Glutamatergic neuron (in vitro differentiated cells): ENCODE results near the gene KRT38. TPM values are rescaled to one million over a fixed set of nuclear protein-coding genes. Genes with fewer than 3 reads are reported as not detected.

ENCODE experiments used
- DNase-seq: peaks from one replicate; pipeline ENCODE4 v3.0.0; 2022
- H3K27ac Mint-ChIP-seq: one replicate; pipeline ENCODE4 v1.8.0; 2020; ENCODE audit warnings: mild to moderate bottlenecking, mixed read lengths, inconsistent platforms; ENCODE audit not compliant: unreplicated experiment
- H3K27me3 Mint-ChIP-seq: one replicate; pipeline ENCODE4 v1.8.0; 2020; ENCODE audit warnings: mild to moderate bottlenecking, moderate library complexity, mixed read lengths, inconsistent platforms; ENCODE audit not compliant: unreplicated experiment
- H3K36me3 Mint-ChIP-seq: one replicate; pipeline ENCODE4 v1.8.0; 2020; ENCODE audit warnings: mild to moderate bottlenecking, mixed read lengths, inconsistent platforms; ENCODE audit not compliant: unreplicated experiment
- H3K4me1 Mint-ChIP-seq: one replicate; pipeline ENCODE4 v1.8.0; 2020; ENCODE audit warnings: mild to moderate bottlenecking, low read depth, mixed read lengths, inconsistent platforms; ENCODE audit not compliant: unreplicated experiment
- H3K4me3 Mint-ChIP-seq: one replicate; pipeline ENCODE4 v1.8.0; 2020; ENCODE audit warnings: mild to moderate bottlenecking, mixed read lengths, inconsistent platforms; ENCODE audit not compliant: unreplicated experiment
- H3K9me3 Mint-ChIP-seq: one replicate; pipeline ENCODE4 v1.8.0; 2020; ENCODE audit warnings: mild to moderate bottlenecking, moderate library complexity, mixed read lengths, inconsistent platforms; ENCODE audit not compliant: unreplicated experiment
- CTCF ChIP-seq: fragments of 200-600 bp; sonication (generic); IDR thresholded peaks from one replicate; pipeline ENCODE4 v1.5.0; 2021; ENCODE audit not compliant: partially characterized antibody, unreplicated experiment
- long read RNA-seq: library from polyadenylated mRNA; unstranded; transcript quantifications from one replicate; pipeline ENCODE4 v2.0.0, GENCODE V29; 2020; ENCODE audit not compliant: unreplicated experiment
- total RNA-seq: library from RNA; stranded (reverse); fragmentation: NEBNext Ultra II Directional; extraction: Animal tissue kit (Norgen Biotek cat#: 25700); gene quantifications from one replicate; pipeline ENCODE4 v1.2.1, GENCODE V29; 2021; ENCODE audit not compliant: unreplicated experiment

KRT38 gene
- not detected for total RNA-seq
- long read RNA-seq, result 0 reads

- H3K27ac Mint-ChIP-seq, result no peak within 1 kb of the TSS
- no peak within 1 kb of the TSS for H3K4me3 Mint-ChIP-seq
- DNase-seq, result no peak
- TF ChIP-seq CTCF, result no peak
- no peaks in the 10 kb centered on the region for H3K27me3 Mint-ChIP-seq
- no peaks in the 10 kb centered on the region for H3K4me1 Mint-ChIP-seq
- no peaks in the 10 kb centered on the region for H3K36me3 Mint-ChIP-seq
- no peaks in the 10 kb centered on the region for H3K9me3 Mint-ChIP-seq
Measured at GRCh38 chr17:41440531-41441033, at the start of gene KRT38. KRT38 (minus strand) TSS chr17:41440983; CDS start chr17:41440921, 62 bp downstream.

DNA sequence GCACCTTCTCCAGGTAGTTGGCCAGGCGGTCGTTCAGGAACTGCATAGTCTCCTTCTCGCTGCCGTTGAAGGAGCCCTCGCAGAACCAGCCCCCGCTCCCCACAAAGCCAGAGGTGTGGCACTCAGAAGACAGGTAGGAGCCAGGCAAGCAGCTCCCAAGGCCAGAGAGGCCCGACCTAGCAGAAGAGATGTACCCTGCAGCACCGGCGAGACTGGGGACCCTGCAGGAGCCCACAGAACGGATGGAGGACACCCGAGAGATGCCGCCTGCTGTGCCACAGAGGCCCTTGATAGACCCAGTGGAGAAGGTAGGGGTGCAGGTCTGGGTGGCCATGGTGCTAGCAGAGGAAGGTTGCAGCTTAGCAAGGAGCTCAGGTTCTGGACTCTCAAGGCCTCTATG, 48.7 kb upstream of the KRT38 start, which contains the start of gene KRT36:
Gene KRT36, minus strand, starts transcription at position 380 of the 400 bp plus-strand sequence. Its CDS starts 46 bp downstream, at position 334.
- Mint-ChIP-seq H3K27me3 (peaks cover 3% of the 10 kb centered on the region), H3K4me1 (no peaks in the 10 kb centered on the region), H3K27ac (no peak within 1 kb of the TSS), H3K4me3 (no peak within 1 kb of the TSS), H3K9me3 (no peaks in the 10 kb centered on the region), H3K36me3 (no peaks in the 10 kb centered on the region)
- no peak for DNase-seq
- TF ChIP-seq CTCF, result no peak

GRCh38 chr17:41486809-41487530, 46.2 kb upstream of the KRT38 start:
- H3K4me1 Mint-ChIP-seq, result no peaks in the 10 kb centered on the region
- peak; percentile 19 for TF ChIP-seq CTCF
- no peaks in the 10 kb centered on the region for H3K9me3 Mint-ChIP-seq
- peaks cover 3% of the 10 kb centered on the region for H3K27me3 Mint-ChIP-seq
- DNase-seq, result no peak
- no peak overlapping the region for H3K4me3 Mint-ChIP-seq
- H3K36me3 Mint-ChIP-seq, result no peaks in the 10 kb centered on the region
- H3K27ac Mint-ChIP-seq, result no peak overlapping the region

GRCh38 chr17:41486316-41486715, 45.5 kb upstream of the KRT38 start:
- Mint-ChIP-seq H3K36me3 (no peaks in the 10 kb centered on the region), H3K27ac (no peak overlapping the region), H3K4me3 (no peak overlapping the region)

More at GRCh38 chr17:41486316-41486715, 45.5 kb upstream of the KRT38 start:
- Mint-ChIP-seq H3K9me3 (no peaks in the 10 kb centered on the region), H3K27me3 (peaks cover 3% of the 10 kb centered on the region), H3K4me1 (no peaks in the 10 kb centered on the region)
- DNase-seq, result no peak
- TF ChIP-seq CTCF, result no peak
